ENCODE data around the gene MGLL. TPM values are rescaled to one million over a fixed set of nuclear protein-coding genes. Genes with fewer than 3 reads are reported as not detected.

MGLL gene
- total RNA-seq, 2 experiments from 2014 or later: 2.1 to 3.6 TPM

GRCh38 chr3:127827808-127828207 lies 5.5 kb upstream of the MGLL start:
- Mint-ChIP-seq H3K27me3 (peaks cover 45% of the 10 kb centered on the region), H3K4me1 (peaks cover 14% of the 10 kb centered on the region), H3K36me3 (peaks cover 12% of the 10 kb centered on the region), H3K27ac (no peak overlapping the region), H3K4me3 (no peak overlapping the region), H3K9me3 (peaks cover 11% of the 10 kb centered on the region)
- DNase-seq (no peak), ATAC-seq (ENCODE audit: low read depth) (no peak)
- POLR2A ChIA-PET: no interaction called here

GRCh38 chr3:127825756-127826155 lies 3.4 kb upstream of the MGLL start:
- Mint-ChIP-seq H3K4me3 (no peak overlapping the region), H3K9me3 (peaks cover 11% of the 10 kb centered on the region), H3K27ac (no peak overlapping the region), H3K36me3 (peaks cover 12% of the 10 kb centered on the region), H3K27me3 (peaks cover 66% of the 10 kb centered on the region), H3K4me1 (peaks cover 16% of the 10 kb centered on the region)
- POLR2A ChIA-PET: interaction anchor here (0.6 to 1.0 kb wide), 2 partner anchors 18 to 228 kb away, joined by 3 read pairs; no protein-coding TSS in a partner anchor
- no peak for DNase-seq
- ATAC-seq (ENCODE audit: low read depth): no peak

GRCh38 chr3:127824151-127824825 lies 2.0 kb upstream of the MGLL start:
- POLR2A ChIA-PET: no interaction called here
- Mint-ChIP-seq H3K36me3 (peaks cover 6% of the 10 kb centered on the region), H3K4me3 (peak overlapping the region; percentile 13), H3K9me3 (peaks cover 3% of the 10 kb centered on the region), H3K27me3 (peaks cover 71% of the 10 kb centered on the region), H3K27ac (no peak overlapping the region), H3K4me1 (peaks cover 16% of the 10 kb centered on the region)
- no peak for ATAC-seq (ENCODE audit: low read depth)
- DNase-seq: no peak

GRCh38 chr3:127823426-127823857 lies 1.1 kb upstream of the MGLL start:
- Mint-ChIP-seq H3K27ac (peak overlapping the region; percentile 43), H3K27me3 (peaks cover 67% of the 10 kb centered on the region), H3K9me3 (no peaks in the 10 kb centered on the region), H3K4me3 (peak overlapping the region; percentile 69), H3K4me1 (peaks cover 16% of the 10 kb centered on the region), H3K36me3 (peaks cover 5% of the 10 kb centered on the region)
- DNase-seq: no peak
- no peak for ATAC-seq (ENCODE audit: low read depth)
- POLR2A ChIA-PET: interaction anchor here (1.0 kb wide), 1 partner anchor 32 kb away, joined by 3 read pairs; no protein-coding TSS in a partner anchor

GRCh38 chr3:127822682-127823425 lies 539 bp upstream of the MGLL start:
- H3K27me3 Mint-ChIP-seq: peaks cover 69% of the 10 kb centered on the region
- ATAC-seq (ENCODE audit: low read depth) (peak; percentile 52), DNase-seq (peak; percentile 54)
- peaks cover 2% of the 10 kb centered on the region for H3K36me3 Mint-ChIP-seq
- H3K4me1 Mint-ChIP-seq: peaks cover 16% of the 10 kb centered on the region
- H3K9me3 Mint-ChIP-seq: no peaks in the 10 kb centered on the region
- peak overlapping the region; percentile 89 for H3K4me3 Mint-ChIP-seq
- POLR2A ChIA-PET: interaction anchor here (1.0 kb wide), 1 partner anchor 32 kb away, joined by 3 read pairs; no protein-coding TSS in a partner anchor
- H3K27ac Mint-ChIP-seq: no peak overlapping the region

- Mint-ChIP-seq H3K27me3 (peaks cover 63% of the 10 kb centered on the region), H3K4me1 (peaks cover 16% of the 10 kb centered on the region), H3K27ac (no peak overlapping the region), H3K4me3 (no peak overlapping the region), H3K9me3 (no peaks in the 10 kb centered on the region), H3K36me3 (no peaks in the 10 kb centered on the region)
- ATAC-seq (ENCODE audit: low read depth) (no peak), DNase-seq (no peak)
- POLR2A ChIA-PET: no interaction called here
These were observed 921 bp downstream of the MGLL start for GRCh38 chr3:127821394-127821793.

GRCh38 chr3:127820826-127821313 lies 1.4 kb downstream of the MGLL start:
- H3K4me1 Mint-ChIP-seq: peaks cover 16% of the 10 kb centered on the region
- H3K27me3 Mint-ChIP-seq: peaks cover 60% of the 10 kb centered on the region
- DNase-seq (no peak), ATAC-seq (ENCODE audit: low read depth) (no peak)
- no peaks in the 10 kb centered on the region for H3K9me3 Mint-ChIP-seq
- POLR2A ChIA-PET: no interaction called here
- H3K27ac Mint-ChIP-seq: no peak overlapping the region
- H3K4me3 Mint-ChIP-seq: no peak overlapping the region
- no peaks in the 10 kb centered on the region for H3K36me3 Mint-ChIP-seq

GRCh38 chr3:127820221-127820825 lies 2.0 kb downstream of the MGLL start:
- H3K4me3 Mint-ChIP-seq: no peak overlapping the region

GRCh38 chr3:127819656-127820055 lies 2.7 kb downstream of the MGLL start:
- Mint-ChIP-seq H3K27ac (no peak overlapping the region), H3K4me1 (peaks cover 7% of the 10 kb centered on the region), H3K9me3 (no peaks in the 10 kb centered on the region), H3K27me3 (peaks cover 56% of the 10 kb centered on the region), H3K36me3 (no peaks in the 10 kb centered on the region), H3K4me3 (no peak overlapping the region)
- ATAC-seq (ENCODE audit: low read depth) (no peak), DNase-seq (no peak)
- POLR2A ChIA-PET: no interaction called here

More at GRCh38 chr3:127820221-127820825, 2.0 kb downstream of the MGLL start:
- no peak for ATAC-seq (ENCODE audit: low read depth)
- Mint-ChIP-seq H3K27ac (no peak overlapping the region), H3K36me3 (no peaks in the 10 kb centered on the region), H3K4me1 (peaks cover 11% of the 10 kb centered on the region), H3K9me3 (no peaks in the 10 kb centered on the region), H3K27me3 (peaks cover 60% of the 10 kb centered on the region)
- POLR2A ChIA-PET: no interaction called here
- no peak for DNase-seq

GRCh38 chr3:127819086-127819485 lies 3.2 kb downstream of the MGLL start:
- Mint-ChIP-seq H3K9me3 (no peaks in the 10 kb centered on the region), H3K4me3 (no peak overlapping the region), H3K4me1 (peaks cover 7% of the 10 kb centered on the region), H3K27me3 (peaks cover 51% of the 10 kb centered on the region), H3K27ac (no peak overlapping the region), H3K36me3 (no peaks in the 10 kb centered on the region)
- no peak for DNase-seq
- ATAC-seq (ENCODE audit: low read depth): no peak
- POLR2A ChIA-PET: no interaction called here

- Mint-ChIP-seq H3K27ac (no peak overlapping the region), H3K4me1 (peaks cover 2% of the 10 kb centered on the region), H3K36me3 (no peaks in the 10 kb centered on the region), H3K4me3 (no peak overlapping the region), H3K9me3 (no peaks in the 10 kb centered on the region), H3K27me3 (peaks cover 50% of the 10 kb centered on the region)
- ATAC-seq (ENCODE audit: low read depth) (no peak), DNase-seq (no peak)
- POLR2A ChIA-PET: no interaction called here
These were observed 4.9 kb downstream of the MGLL start for GRCh38 chr3:127817406-127817841.

- DNase-seq: no peak
- Mint-ChIP-seq H3K4me3 (no peak overlapping the region), H3K9me3 (no peaks in the 10 kb centered on the region), H3K4me1 (peaks cover 1% of the 10 kb centered on the region), H3K27me3 (peaks cover 45% of the 10 kb centered on the region), H3K27ac (no peak overlapping the region), H3K36me3 (no peaks in the 10 kb centered on the region)
- POLR2A ChIA-PET: no interaction called here
- ATAC-seq (ENCODE audit: low read depth): no peak
These were observed 5.4 kb downstream of the MGLL start for GRCh38 chr3:127816783-127817405.

Data from activated naive CD8-positive, alpha-beta T cell treated with anti-CD3 and anti-CD28 coated beads, Interleukin-2, amount 10 ng/mL, durations not matched to agents 7 days and 5 days (primary cell).